GM18951 (cell line): Measurements from ENCODE around the gene TMED6.
"Not testable (repeated sequence)": the region's sequence is repeated elsewhere in the genome, so short reads cannot be mapped to it uniquely, and the experiment has no call there.

ENCODE experiments used
- POLR2A ChIP-seq: IDR thresholded peaks from 4 replicates; pipeline ENCODE4 v1.6.1; 2011; ENCODE audit warnings: mild to moderate bottlenecking; ENCODE audit not compliant: insufficient read length, insufficient read depth; ENCODE audit errors: extremely low read depth
- in situ Hi-C: fragments of 300-500 bp; cut with MboI; formaldehyde crosslinking; loops from one replicate; pipeline ENCODE4 v1.12.0; 2022; ENCODE audit warnings: low sequenced_read_pairs, mixed read lengths, inconsistent platforms; ENCODE audit not compliant: unreplicated experiment

TMED6 gene

GRCh38 chr16:69311533-69312387, 39.8 kb downstream of the TMED6 start:
- no peak for TF ChIP-seq POLR2A
- in situ Hi-C loops, result no loop called here

- TF ChIP-seq POLR2A, result peak; percentile 87
- in situ Hi-C loops, result no loop called here
Observed at GRCh38 chr16:69310653-69311532, 40.7 kb downstream of the TMED6 start, which contains the start of gene VPS4A. Gene VPS4A (plus strand): TSS chr16:69311350. CDS start chr16:69311512, 162 bp downstream.

- in situ Hi-C loops, result loop anchor here (10.0 kb wide), 1 partner anchor 155 kb away; no protein-coding TSS in a partner anchor
- TF ChIP-seq POLR2A, result no peak
Observed at GRCh38 chr16:69309316-69309715, 42.3 kb downstream of the TMED6 start.

GRCh38 chr16:69307856-69308255, 43.7 kb downstream of the TMED6 start:
- TF ChIP-seq POLR2A, result no peak
- in situ Hi-C loops, result loop anchor here (10.0 kb wide), 1 partner anchor 153 kb away; no protein-coding TSS in a partner anchor

GRCh38 chr16:69307091-69307490, 44.5 kb downstream of the TMED6 start:
- no peak for TF ChIP-seq POLR2A
- in situ Hi-C loops, result loop anchor here (10.0 kb wide), 1 partner anchor 152 kb away; no protein-coding TSS in a partner anchor

- in situ Hi-C loops, result loop anchor here (10.0 kb wide), 1 partner anchor 151 kb away; no protein-coding TSS in a partner anchor
- no peak for TF ChIP-seq POLR2A
Observed at GRCh38 chr16:69306031-69306430, 45.6 kb downstream of the TMED6 start.

- in situ Hi-C loops, result loop anchor here (10.0 kb wide), 1 partner anchor 148 kb away; no protein-coding TSS in a partner anchor
Observed at GRCh38 chr16:69302301-69302700, 49.3 kb downstream of the TMED6 start.

GRCh38 chr16:69301861-69302260, 49.7 kb downstream of the TMED6 start:
- TF ChIP-seq POLR2A, result no peak
- in situ Hi-C loops, result loop anchor here (10.0 kb wide), 1 partner anchor 147 kb away; no protein-coding TSS in a partner anchor

More at GRCh38 chr16:69302301-69302700, 49.3 kb downstream of the TMED6 start:
- no peak for TF ChIP-seq POLR2A

- no peak for TF ChIP-seq POLR2A
- in situ Hi-C loops, result loop anchor here (10.0 kb wide), 1 partner anchor 146 kb away; no protein-coding TSS in a partner anchor
Observed at GRCh38 chr16:69301187-69301586, 50.4 kb downstream of the TMED6 start.

GRCh38 chr16:69298261-69298660, 53.3 kb downstream of the TMED6 start:
- TF ChIP-seq POLR2A, result no peak
- in situ Hi-C loops, result no loop called here

GRCh38 chr16:69296771-69297170, 54.8 kb downstream of the TMED6 start:
- in situ Hi-C loops, result not testable (repeated sequence)

GRCh38 chr16:69294051-69294450, 57.5 kb downstream of the TMED6 start:
- in situ Hi-C loops, result no loop called here
- no peak for TF ChIP-seq POLR2A

GRCh38 chr16:69293401-69293800, 58.2 kb downstream of the TMED6 start:
- TF ChIP-seq POLR2A, result no peak
- in situ Hi-C loops, result no loop called here
